GM12878 (cell line): ENCODE data around the gene PDE6C. TPM values are rescaled to one million over a fixed set of nuclear protein-coding genes. Genes with fewer than 3 reads are reported as not detected.

Experiments used
- HSF1 ChIP-seq: fragments of 150-350 bp; IDR thresholded peaks from 2 replicates; pipeline ENCODE4 v1.6.1; 2014; ENCODE audit warnings: mild to moderate bottlenecking, low read depth, low read length
- IRF3 ChIP-seq: fragments of 450-650 bp; IDR thresholded peaks from 2 replicates; pipeline ENCODE4 v1.6.1; 2014; ENCODE audit warnings: mild to moderate bottlenecking
- RAD51 ChIP-seq: fragments of 450-650 bp; IDR thresholded peaks from 2 replicates; pipeline ENCODE4 v1.6.1; 2016; ENCODE audit warnings: moderate library complexity, mild to moderate bottlenecking, inconsistent platforms
- RELB ChIP-seq: fragments of 450-650 bp; IDR thresholded peaks from 2 replicates; pipeline ENCODE4 v1.6.1; 2017; ENCODE audit warnings: low read depth, mild to moderate bottlenecking, moderate library complexity
- SMC3 ChIP-seq: IDR thresholded peaks from 2 replicates; pipeline ENCODE4 v1.6.1; 2011; ENCODE audit warnings: low read length, improper control_type of control experiment, borderline replicate concordance
- STAT1 ChIP-seq: fragments of 450-650 bp; conservative IDR thresholded peaks from 2 replicates; pipeline ENCODE4 v1.6.1; 2014; ENCODE audit warnings: antibody characterized with exemption, mild to moderate bottlenecking
- USF2 ChIP-seq: IDR thresholded peaks from 2 replicates; pipeline ENCODE4 v1.6.1; 2011; ENCODE audit warnings: low read depth, low read length, improper control_type of control experiment, borderline replicate concordance
- polyA plus RNA-seq, 11 experiments: library from polyadenylated mRNA; depleted of rRNA in 4 of 11; unstranded in 6 of 11; stranded (reverse) in 5 of 11; fragments of >200 nt; fragmentation: Nextera tagmentation in 4 of 11; fragmentation: Illumina TruSeq in 1 of 11; extraction: Ambion mirVana in 4 of 11; extraction: Trizol in 1 of 11; gene quantifications; 1 replicate in 1 of 11; 2 replicates in 10 of 11; pipeline versions ENCODE4 v1.2.1 to v1.2.3, GENCODE V29; 2011 to 2016; ENCODE audit warnings: inconsistent platforms in 2 of 11, missing spikeins in 2 of 11, low read depth in 1 of 11
- total RNA-seq, 4 experiments: library from RNA; depleted of rRNA in 3 of 4; stranded (reverse); fragments of >200 nt in 3 of 4; fragmentation: Illumina TruSeq in 1 of 4; extraction: Trizol in 1 of 4; gene quantifications; 2 replicates each; pipeline versions ENCODE4 v1.2.1 to v1.2.3, GENCODE V29; 2013 to 2021
- TF ChIP-seq, protein P1 (sequence below): IDR thresholded peaks from 2 replicates; pipeline ENCODE4 v1.6.1; 2012; ENCODE audit warnings: improper control_type of control experiment, low read depth, low read length; ENCODE audit not compliant: insufficient replicate concordance
- TF ChIP-seq, protein P2 (sequence below): fragments of 450-650 bp; IDR thresholded peaks from 2 replicates; pipeline ENCODE4 v1.6.1; 2016; ENCODE audit warnings: mild to moderate bottlenecking, moderate library complexity, borderline replicate concordance
- TF ChIP-seq, protein P3 (sequence below): fragments of 450-650 bp; conservative IDR thresholded peaks from 2 replicates; pipeline ENCODE4 v1.6.1; 2017; ENCODE audit warnings: mild to moderate bottlenecking, moderate library complexity

The PDE6C gene
- total and polyA plus RNA-seq, 10 of the 15 experiments (the other 5 are each of a cell fraction or from before 2014, with no cell fraction given), result not detected

DNA sequence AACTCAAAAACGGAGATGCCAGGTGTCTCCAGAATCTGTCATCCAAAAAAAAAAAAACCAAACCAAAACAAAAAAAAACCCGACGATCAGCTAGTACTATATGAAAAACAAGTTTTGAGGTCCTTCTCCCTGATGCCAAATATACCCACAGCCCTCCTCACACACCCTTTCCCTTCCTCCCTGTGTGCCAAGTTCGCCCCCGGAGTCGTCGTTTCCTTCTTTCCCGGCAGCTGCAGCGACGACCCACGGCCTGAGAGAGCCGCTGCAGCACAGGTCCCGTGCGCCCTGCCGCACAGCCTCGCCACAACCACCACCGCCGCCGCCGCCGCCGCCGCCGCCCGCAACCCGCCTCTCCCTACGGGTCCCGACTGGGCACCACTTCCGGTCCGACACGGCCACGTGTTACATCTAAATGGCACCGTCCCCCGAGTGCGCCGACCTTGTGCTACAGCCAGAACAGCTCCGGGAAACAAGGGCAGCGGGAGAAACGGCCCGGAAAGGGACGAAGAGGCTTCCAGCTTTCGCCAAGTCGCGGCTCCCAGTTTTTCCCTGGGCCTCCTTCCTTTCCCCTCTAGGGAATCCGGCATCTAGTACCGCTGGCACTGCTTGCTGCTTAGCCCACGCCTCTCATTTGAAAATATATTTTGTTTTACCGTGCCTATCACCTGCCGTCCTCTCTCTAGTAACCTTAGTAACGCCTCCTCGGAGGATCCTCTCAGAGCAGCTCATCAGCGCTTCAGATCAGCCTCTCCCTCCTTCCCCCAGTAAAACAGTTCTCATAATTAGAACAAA, 90.1 kb downstream of the PDE6C start, which contains the start of gene FRA10AC1 (continued):
- TF ChIP-seq, protein P1, sequence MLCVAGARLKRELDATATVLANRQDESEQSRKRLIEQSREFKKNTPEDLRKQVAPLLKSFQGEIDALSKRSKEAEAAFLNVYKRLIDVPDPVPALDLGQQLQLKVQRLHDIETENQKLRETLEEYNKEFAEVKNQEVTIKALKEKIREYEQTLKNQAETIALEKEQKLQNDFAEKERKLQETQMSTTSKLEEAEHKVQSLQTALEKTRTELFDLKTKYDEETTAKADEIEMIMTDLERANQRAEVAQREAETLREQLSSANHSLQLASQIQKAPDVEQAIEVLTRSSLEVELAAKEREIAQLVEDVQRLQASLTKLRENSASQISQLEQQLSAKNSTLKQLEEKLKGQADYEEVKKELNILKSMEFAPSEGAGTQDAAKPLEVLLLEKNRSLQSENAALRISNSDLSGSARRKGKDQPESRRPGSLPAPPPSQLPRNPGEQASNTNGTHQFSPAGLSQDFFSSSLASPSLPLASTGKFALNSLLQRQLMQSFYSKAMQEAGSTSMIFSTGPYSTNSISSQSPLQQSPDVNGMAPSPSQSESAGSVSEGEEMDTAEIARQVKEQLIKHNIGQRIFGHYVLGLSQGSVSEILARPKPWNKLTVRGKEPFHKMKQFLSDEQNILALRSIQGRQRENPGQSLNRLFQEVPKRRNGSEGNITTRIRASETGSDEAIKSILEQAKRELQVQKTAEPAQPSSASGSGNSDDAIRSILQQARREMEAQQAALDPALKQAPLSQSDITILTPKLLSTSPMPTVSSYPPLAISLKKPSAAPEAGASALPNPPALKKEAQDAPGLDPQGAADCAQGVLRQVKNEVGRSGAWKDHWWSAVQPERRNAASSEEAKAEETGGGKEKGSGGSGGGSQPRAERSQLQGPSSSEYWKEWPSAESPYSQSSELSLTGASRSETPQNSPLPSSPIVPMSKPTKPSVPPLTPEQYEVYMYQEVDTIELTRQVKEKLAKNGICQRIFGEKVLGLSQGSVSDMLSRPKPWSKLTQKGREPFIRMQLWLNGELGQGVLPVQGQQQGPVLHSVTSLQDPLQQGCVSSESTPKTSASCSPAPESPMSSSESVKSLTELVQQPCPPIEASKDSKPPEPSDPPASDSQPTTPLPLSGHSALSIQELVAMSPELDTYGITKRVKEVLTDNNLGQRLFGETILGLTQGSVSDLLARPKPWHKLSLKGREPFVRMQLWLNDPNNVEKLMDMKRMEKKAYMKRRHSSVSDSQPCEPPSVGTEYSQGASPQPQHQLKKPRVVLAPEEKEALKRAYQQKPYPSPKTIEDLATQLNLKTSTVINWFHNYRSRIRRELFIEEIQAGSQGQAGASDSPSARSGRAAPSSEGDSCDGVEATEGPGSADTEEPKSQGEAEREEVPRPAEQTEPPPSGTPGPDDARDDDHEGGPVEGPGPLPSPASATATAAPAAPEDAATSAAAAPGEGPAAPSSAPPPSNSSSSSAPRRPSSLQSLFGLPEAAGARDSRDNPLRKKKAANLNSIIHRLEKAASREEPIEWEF, result no peak
- TF ChIP-seq RAD51, result peak; percentile 47; the same call in 1 of the 2 replicates
- TF ChIP-seq USF2, result no peak
- peak; percentile 99 for TF ChIP-seq STAT1
- no peak for TF ChIP-seq IRF3
- TF ChIP-seq, protein P2, sequence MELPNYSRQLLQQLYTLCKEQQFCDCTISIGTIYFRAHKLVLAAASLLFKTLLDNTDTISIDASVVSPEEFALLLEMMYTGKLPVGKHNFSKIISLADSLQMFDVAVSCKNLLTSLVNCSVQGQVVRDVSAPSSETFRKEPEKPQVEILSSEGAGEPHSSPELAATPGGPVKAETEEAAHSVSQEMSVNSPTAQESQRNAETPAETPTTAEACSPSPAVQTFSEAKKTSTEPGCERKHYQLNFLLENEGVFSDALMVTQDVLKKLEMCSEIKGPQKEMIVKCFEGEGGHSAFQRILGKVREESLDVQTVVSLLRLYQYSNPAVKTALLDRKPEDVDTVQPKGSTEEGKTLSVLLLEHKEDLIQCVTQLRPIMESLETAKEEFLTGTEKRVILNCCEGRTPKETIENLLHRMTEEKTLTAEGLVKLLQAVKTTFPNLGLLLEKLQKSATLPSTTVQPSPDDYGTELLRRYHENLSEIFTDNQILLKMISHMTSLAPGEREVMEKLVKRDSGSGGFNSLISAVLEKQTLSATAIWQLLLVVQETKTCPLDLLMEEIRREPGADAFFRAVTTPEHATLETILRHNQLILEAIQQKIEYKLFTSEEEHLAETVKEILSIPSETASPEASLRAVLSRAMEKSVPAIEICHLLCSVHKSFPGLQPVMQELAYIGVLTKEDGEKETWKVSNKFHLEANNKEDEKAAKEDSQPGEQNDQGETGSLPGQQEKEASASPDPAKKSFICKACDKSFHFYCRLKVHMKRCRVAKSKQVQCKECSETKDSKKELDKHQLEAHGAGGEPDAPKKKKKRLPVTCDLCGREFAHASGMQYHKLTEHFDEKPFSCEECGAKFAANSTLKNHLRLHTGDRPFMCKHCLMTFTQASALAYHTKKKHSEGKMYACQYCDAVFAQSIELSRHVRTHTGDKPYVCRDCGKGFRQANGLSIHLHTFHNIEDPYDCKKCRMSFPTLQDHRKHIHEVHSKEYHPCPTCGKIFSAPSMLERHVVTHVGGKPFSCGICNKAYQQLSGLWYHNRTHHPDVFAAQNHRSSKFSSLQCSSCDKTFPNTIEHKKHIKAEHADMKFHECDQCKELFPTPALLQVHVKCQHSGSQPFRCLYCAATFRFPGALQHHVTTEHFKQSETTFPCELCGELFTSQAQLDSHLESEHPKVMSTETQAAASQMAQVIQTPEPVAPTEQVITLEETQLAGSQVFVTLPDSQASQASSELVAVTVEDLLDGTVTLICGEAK, result peak; percentile 99
- TF ChIP-seq, protein P3, sequence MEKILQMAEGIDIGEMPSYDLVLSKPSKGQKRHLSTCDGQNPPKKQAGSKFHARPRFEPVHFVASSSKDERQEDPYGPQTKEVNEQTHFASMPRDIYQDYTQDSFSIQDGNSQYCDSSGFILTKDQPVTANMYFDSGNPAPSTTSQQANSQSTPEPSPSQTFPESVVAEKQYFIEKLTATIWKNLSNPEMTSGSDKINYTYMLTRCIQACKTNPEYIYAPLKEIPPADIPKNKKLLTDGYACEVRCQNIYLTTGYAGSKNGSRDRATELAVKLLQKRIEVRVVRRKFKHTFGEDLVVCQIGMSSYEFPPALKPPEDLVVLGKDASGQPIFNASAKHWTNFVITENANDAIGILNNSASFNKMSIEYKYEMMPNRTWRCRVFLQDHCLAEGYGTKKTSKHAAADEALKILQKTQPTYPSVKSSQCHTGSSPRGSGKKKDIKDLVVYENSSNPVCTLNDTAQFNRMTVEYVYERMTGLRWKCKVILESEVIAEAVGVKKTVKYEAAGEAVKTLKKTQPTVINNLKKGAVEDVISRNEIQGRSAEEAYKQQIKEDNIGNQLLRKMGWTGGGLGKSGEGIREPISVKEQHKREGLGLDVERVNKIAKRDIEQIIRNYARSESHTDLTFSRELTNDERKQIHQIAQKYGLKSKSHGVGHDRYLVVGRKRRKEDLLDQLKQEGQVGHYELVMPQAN, result peak; percentile 61
- peak; percentile 94 for TF ChIP-seq RELB
- TF ChIP-seq SMC3, result peak; percentile 25; the same call in 1 of the 2 replicates
- TF ChIP-seq HSF1, result 0 out of 2 replicates have a peak, but pooled peaks have one; percentile 51
